ENCODE data around the gene PDPN.

PDPN gene

DNA sequence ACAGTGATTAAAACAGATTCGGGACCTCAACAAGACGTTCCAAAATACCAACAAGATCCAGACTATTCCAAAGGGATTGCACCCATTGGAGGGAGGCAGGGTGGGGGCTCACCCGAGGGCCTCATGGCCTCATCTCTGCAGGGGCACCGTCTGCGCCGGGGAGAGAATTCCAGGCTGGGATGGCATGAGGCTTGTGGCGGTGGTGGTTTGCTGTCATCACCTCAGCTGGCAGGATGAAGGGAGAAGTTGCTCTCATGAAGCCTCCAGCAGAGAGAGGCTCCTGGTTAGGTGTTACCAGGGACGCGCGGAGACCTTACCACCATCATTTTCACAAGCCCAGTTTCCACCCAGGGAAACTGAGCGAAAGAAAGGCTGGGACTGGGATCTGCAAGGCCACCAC lies 6.7 kb upstream of the PDPN start:
- no peak for TF ChIP-seq CTCF (IDR thresholded peaks at IDR 0.05; ENCODE audit: insufficient read depth, missing control alignments)
- no peak for DNase-seq (ENCODE audit: insufficient read length, low spot score)
- no peak for FAIRE-seq

GRCh38 chr1:13577846-13578245 lies 5.8 kb upstream of the PDPN start:
- no peak for TF ChIP-seq CTCF (IDR thresholded peaks at IDR 0.05; ENCODE audit: insufficient read depth, missing control alignments)
- no peak for DNase-seq (ENCODE audit: insufficient read length, low spot score)
- FAIRE-seq, result no peak

GRCh38 chr1:13581446-13581845 lies 2.2 kb upstream of the PDPN start:
- DNase-seq (ENCODE audit: insufficient read length, low spot score) (no peak), FAIRE-seq (no peak)
- no peak for TF ChIP-seq CTCF (IDR thresholded peaks at IDR 0.05; ENCODE audit: insufficient read depth, missing control alignments)

DNA sequence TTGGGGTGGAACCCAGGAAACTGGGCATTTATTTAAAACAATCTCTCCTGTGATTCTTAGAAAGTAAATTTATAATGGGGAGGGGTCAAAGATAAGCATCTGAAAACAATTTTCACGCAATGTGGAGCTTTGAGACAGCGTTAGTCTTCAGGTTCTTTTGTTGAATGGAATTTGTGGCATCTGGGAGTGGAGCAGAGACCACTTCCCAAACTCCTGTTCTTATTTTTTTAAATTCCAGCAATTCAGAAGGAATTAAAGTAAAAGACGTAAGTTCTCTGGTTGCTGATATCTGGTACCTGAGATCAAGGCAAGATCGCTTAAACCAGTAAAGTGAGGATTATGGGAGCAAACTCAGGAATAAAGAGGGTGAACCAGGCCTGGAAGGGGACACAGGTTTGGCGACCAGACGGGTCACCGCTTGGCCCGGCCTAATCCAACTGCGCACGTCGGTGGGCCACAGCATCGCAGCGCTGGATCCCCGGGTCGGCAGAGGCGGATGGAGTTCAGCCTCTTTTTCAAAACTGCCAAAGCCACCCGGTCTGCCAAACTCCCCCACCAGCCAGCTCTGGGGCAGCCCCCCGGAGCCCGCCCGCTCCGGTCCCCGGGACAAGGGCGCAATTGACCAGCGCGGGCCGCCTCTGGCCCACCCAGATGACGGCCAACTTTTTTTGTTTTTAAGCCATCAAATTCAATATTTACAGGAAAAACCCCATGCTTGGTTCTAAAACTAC lies 754 bp upstream of the PDPN start:
- DNase-seq (ENCODE audit: insufficient read length, low spot score) (no peak), FAIRE-seq (no peak)
- no peak for TF ChIP-seq CTCF (IDR thresholded peaks at IDR 0.05; ENCODE audit: insufficient read depth, missing control alignments)

GRCh38 chr1:13583966-13584791 lies 547 bp downstream of the PDPN start:
- no peak for FAIRE-seq
- no peak for TF ChIP-seq CTCF (IDR thresholded peaks at IDR 0.05; ENCODE audit: insufficient read depth, missing control alignments)
- no peak for DNase-seq (ENCODE audit: insufficient read length, low spot score)

- no peak for TF ChIP-seq CTCF (IDR thresholded peaks at IDR 0.05; ENCODE audit: insufficient read depth, missing control alignments)
- no peak for FAIRE-seq
- no peak for DNase-seq (ENCODE audit: insufficient read length, low spot score)
Measured at GRCh38 chr1:13584876-13585611, 1.4 kb downstream of the PDPN start.

Data from D721Med (cell line).